Testis (tissue), 3 donors: Measurements from ENCODE around the gene EHD2. TPM values are rescaled to one million over a fixed set of nuclear protein-coding genes. Genes with fewer than 3 reads are reported as not detected.
A peak's percentile ranks its signal among the peaks of the same experiment; 100 is the strongest.
"Not testable (repeated sequence)": the region's sequence is repeated elsewhere in the genome, so short reads cannot be mapped to it uniquely, and the experiment has no call there.

ENCODE experiments used
- DNase-seq: peaks from one replicate; pipeline ENCODE4 v3.0.0-alpha.2; 2019
- H3K27ac ChIP-seq, 2 donors: fragments of 200-600 bp; sonication (generic); one replicate each; pipeline ENCODE4 v1.5.1; 2019
- H3K27me3 ChIP-seq: fragments of 200-600 bp; sonication (generic); one replicate; pipeline ENCODE4 v1.5.1; 2019
- H3K36me3 ChIP-seq: fragments of 200-600 bp; sonication (generic); one replicate; pipeline ENCODE4 v1.5.1; 2017; ENCODE audit warnings: low read depth; ENCODE audit errors: missing control alignments
- H3K4me1 ChIP-seq: fragments of 200-600 bp; sonication (generic); one replicate; pipeline ENCODE4 v1.5.1; 2019
- H3K4me3 ChIP-seq, 2 donors: fragments of 200-600 bp; sonication (generic); one replicate each; pipeline ENCODE4 v1.5.1; 2017 to 2019
- H3K9me3 ChIP-seq: fragments of 200-600 bp; sonication (generic); one replicate; pipeline ENCODE4 v1.5.1; 2017
- CTCF ChIP-seq, 3 experiments: fragments of 450-650 bp in 2 of 3; fragments of 200-600 bp in 1 of 3; sonication (generic) in 1 of 3; IDR thresholded peaks; one replicate each; pipeline ENCODE4 v1.5.1; 2016 to 2019; ENCODE audit warnings: antibody characterized with exemption in 3 of 3, mild to moderate bottlenecking in 2 of 3, moderate library complexity in 1 of 3
- POLR2A ChIP-seq: fragments of 450-650 bp; IDR thresholded peaks from one replicate; pipeline ENCODE4 v1.6.1; 2017; ENCODE audit warnings: antibody characterized with exemption, mild to moderate bottlenecking, moderate library complexity
- WGBS, 2 donors: methylation state at CpG; one replicate each; pipeline ENCODE4 v1.1.5; 2018; 5-methylcytosine and 5-hydroxymethylcytosine counted together
- intact Hi-C: fragments of 100-400 bp; cut with DNase I; formaldehyde crosslinking; loops from one replicate; pipeline ENCODE4 v1.15.1; 2023; ENCODE audit warnings: low total_unique reads
- polyA plus RNA-seq: library from polyadenylated mRNA; stranded (reverse); fragments of 350-450 nt; fragmentation: Illumina TruSeq; extraction: RNeasy Lipid Tissue Mini Kit (QIAGEN cat#74804); gene quantifications from one replicate; pipeline ENCODE4 v1.2.3, GENCODE V29; 2014; ENCODE audit warnings: low read depth, low replicate concordance; ENCODE audit not compliant: insufficient read depth
- total RNA-seq, 2 donors: library from RNA; depleted of rRNA; stranded (reverse); fragments of >200 nt; gene quantifications; one replicate each; pipeline ENCODE4 v1.2.3, GENCODE V29; 2016

The EHD2 gene
- total and polyA plus RNA-seq, 3 donors from 2014 or later: 26.8 to 37.0 (median 33.9) TPM

- WGBS, 2 donors: 93 to 96% methylated on average over 3 of the region's 3 CpGs
Observed at GRCh38 chr19:47769534-47769933, 56.3 kb downstream of the EHD2 start.

GRCh38 chr19:47771291-47771690, 58.1 kb downstream of the EHD2 start:
- H3K4me1 ChIP-seq, H3K36me3 ChIP-seq, H3K4me3 ChIP-seq, intact Hi-C loops, H3K9me3 ChIP-seq, H3K27ac ChIP-seq, DNase-seq, H3K27me3 ChIP-seq: not testable (repeated sequence)
- 83 to 90% methylated on average over 6 of the region's 6 CpGs for WGBS, 2 donors

More at GRCh38 chr19:47769534-47769933, 56.3 kb downstream of the EHD2 start:
- H3K4me3 ChIP-seq: no peak overlapping the region
- no peaks in the 10 kb centered on the region for H3K27me3 ChIP-seq
- intact Hi-C loops: no loop called here
- no peaks in the 10 kb centered on the region for H3K36me3 ChIP-seq
- no peak overlapping the region for H3K27ac ChIP-seq
- TF ChIP-seq POLR2A (no peak), CTCF (IDR thresholded peaks at IDR 0.05) (no peak)
- H3K4me1 ChIP-seq: no peaks in the 10 kb centered on the region
- no peak for DNase-seq
- no peaks in the 10 kb centered on the region for H3K9me3 ChIP-seq

DNA sequence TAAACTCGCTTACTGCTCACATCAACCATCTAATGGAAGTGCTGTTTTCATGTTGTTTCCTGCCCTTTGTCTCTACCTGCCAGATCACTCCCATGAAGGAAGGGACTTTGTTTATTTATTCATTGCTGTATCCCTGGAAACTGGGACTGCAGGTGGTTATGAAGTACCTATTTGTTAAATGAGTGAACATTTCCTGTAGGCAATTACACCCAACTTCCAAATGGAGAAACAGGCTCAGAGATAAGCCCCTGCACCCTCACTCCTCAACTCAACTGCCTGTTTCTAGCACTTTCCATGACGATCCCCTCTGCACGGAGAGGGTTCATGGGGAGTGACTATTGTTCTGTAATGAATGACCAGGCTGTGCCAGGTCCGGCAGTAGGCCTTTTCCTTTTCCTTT, 63.3 kb downstream of the EHD2 start:
- WGBS, 2 donors: 69 to 73% methylated on average over 4 of the region's 4 CpGs
- H3K4me1 ChIP-seq: no peaks in the 10 kb centered on the region
- H3K9me3 ChIP-seq: no peaks in the 10 kb centered on the region
- no peaks in the 10 kb centered on the region for H3K27me3 ChIP-seq
- DNase-seq: no peak
- no peak overlapping the region for H3K4me3 ChIP-seq
- no peaks in the 10 kb centered on the region for H3K36me3 ChIP-seq
- TF ChIP-seq POLR2A (no peak), CTCF (IDR thresholded peaks at IDR 0.05) (no peak)
- no peak overlapping the region for H3K27ac ChIP-seq
- intact Hi-C loops: no loop called here

DNA sequence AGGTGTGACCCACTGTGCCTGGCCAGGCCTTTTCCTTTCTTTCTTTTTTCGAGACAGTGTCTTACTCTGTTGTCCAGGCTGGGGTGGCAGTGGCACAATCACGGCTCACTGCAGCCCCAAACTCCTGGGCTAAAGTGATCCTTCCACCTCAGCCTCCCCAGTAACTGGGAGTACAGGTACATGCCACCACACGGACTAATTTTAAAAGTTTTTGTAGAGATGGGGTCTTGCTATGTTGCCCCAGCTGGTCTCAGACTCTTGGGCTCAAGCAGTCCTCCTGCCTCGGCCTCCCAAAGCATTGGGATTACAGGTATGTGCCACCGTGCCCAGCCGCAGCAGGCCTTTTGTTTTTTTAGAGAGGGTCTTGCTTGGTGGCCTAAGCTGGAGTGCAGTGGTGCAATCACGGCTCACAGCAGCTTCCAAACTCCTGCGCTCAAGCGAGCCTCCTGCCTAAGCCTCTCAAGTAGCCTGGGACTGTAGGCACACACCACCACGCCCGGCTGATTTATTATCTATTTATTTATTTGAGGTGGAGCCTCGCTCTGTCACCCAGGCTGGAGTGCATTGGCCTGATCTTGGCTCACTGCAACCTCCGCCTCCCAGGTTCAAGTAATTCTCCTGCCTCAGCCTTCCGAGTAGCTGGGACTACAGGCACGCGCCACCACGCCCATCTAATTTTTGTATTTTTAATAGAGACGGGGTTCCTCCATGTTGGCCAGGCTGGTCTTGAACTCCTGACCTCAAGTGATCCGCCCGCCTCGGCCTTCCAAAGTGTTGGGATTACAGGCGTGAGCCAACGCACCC, 64.2 kb downstream of the EHD2 start:
- intact Hi-C loops, DNase-seq, H3K9me3 ChIP-seq, H3K4me1 ChIP-seq, H3K36me3 ChIP-seq, H3K27me3 ChIP-seq: not testable (repeated sequence)
- Histone ChIP-seq H3K4me3 (peak overlapping the region; percentile 66 to 98), H3K27ac (peak overlapping the region; percentile 94 to 98)
- 64 to 70% methylated on average over 21 to 23 of the region's 23 CpGs for WGBS, 2 donors

- peak; percentile 37 for TF ChIP-seq POLR2A
- peak in 1 of 3 experiments; percentile 4 for TF ChIP-seq CTCF (IDR thresholded peaks at IDR 0.05)
- H3K4me3 ChIP-seq: peak within 1 kb of the TSS; percentile 66 to 98
- peak; percentile 78 for DNase-seq
- peak within 1 kb of the TSS; percentile 94 to 98 for H3K27ac ChIP-seq
- H3K36me3 ChIP-seq: no peaks in the 10 kb centered on the region
- 1% methylated on average over 24 to 60 of the region's 65 CpGs for WGBS, 2 donors
- no peaks in the 10 kb centered on the region for H3K4me1 ChIP-seq
- intact Hi-C loops: no loop called here
- H3K27me3 ChIP-seq: no peaks in the 10 kb centered on the region
- H3K9me3 ChIP-seq: no peaks in the 10 kb centered on the region
Observed at GRCh38 chr19:47778049-47778953, 65.1 kb downstream of the EHD2 start, which contains the start of gene SELENOW. Gene SELENOW, plus strand, starts transcription at chr19:47778703. Its CDS starts 83 bp downstream, at chr19:47778786.
